ENCODE measurements around the gene ZBTB32. TPM values are rescaled to one million over a fixed set of nuclear protein-coding genes. Genes with fewer than 3 reads are reported as not detected.

The ZBTB32 gene
- polyA plus RNA-seq, 4 donors = 0.22 to 0.35 TPM; not detected in 2

- Histone ChIP-seq H3K27me3 (ENCODE audit: control insufficient read depth in 3 of 3, insufficient read depth in 3 of 3, low read length in 3 of 3) (peaks cover 0 to 6% (median 0%) of the 10 kb centered on the region in 3 donors), H3K36me3 (ENCODE audit: control insufficient read depth in 3 of 3, insufficient read depth in 2 of 3, low read depth in 1 of 3, low read length in 3 of 3) (peaks cover 0 to 10% (median 0%) of the 10 kb centered on the region in 3 donors), H3K4me1 (ENCODE audit: control insufficient read depth in 3 of 3, insufficient read depth in 2 of 3, low read depth in 1 of 3, low read length in 2 of 3) (peaks cover 0 to 25% (median 11%) of the 10 kb centered on the region in 3 donors), H3K4me3 (ENCODE audit: low read depth in 1 of 3, low read length in 3 of 3) (no peak overlapping the region), H3K27ac (ENCODE audit: low read depth in 1 of 3, low read length in 2 of 3) (no peak overlapping the region), H3K9me3 (ENCODE audit: control insufficient read depth in 2 of 2, insufficient read depth in 1 of 2, low read depth in 1 of 2, low read length in 1 of 2) (no peaks in the 10 kb centered on the region)
- 77 to 91% (median 84%) methylated on average over 6 to 7 of the region's 7 CpGs for WGBS, 3 donors
- no peak for DNase-seq
- FAIRE-seq = no peak
Observed at GRCh38 chr19:35715355-35715809, 11.0 kb downstream of the ZBTB32 start.

DNA sequence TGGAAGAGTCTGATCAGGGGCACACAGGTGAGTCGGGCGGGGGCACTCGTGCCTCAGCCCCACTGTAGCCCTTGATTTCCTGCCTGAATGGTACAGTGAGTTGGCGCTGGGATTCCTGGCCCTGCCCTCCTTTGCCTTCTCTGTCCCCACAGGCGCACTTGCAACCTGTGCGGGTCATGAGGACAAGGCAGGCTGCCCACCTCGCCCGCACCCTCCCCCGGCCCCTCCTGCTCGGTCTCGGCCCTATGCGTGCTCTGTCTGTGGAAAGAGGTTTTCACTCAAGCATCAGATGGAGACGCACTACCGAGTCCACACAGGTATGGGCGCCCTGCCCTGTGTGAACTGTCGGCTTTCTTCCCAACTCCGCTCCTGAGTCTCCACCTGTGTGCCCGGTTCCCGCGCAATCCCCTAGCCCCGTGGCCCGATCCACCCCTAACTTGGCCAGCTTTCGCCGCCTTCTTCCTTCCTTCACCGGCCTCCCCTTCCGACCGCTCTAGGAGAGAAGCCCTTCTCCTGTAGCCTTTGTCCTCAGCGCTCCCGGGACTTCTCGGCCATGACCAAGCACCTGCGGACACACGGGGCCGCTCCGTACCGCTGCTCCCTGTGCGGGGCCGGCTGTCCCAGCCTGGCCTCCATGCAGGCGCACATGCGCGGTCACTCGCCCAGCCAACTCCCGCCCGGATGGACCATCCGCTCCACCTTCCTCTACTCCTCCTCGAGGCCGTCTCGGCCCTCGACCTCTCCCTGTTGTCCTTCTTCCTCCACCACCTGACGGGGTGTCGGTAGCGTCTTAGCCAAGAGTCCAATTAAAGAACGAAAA, 11.8 kb downstream of the ZBTB32 start:
- Histone ChIP-seq H3K9me3 (ENCODE audit: control insufficient read depth in 2 of 2, insufficient read depth in 1 of 2, low read depth in 1 of 2, low read length in 1 of 2) (no peaks in the 10 kb centered on the region), H3K4me1 (ENCODE audit: control insufficient read depth in 3 of 3, insufficient read depth in 2 of 3, low read depth in 1 of 3, low read length in 2 of 3) (peaks cover 0 to 25% (median 11%) of the 10 kb centered on the region in 3 donors), H3K27ac (ENCODE audit: low read depth in 1 of 3, low read length in 2 of 3) (peak overlapping the region; percentile 82 to 94 (median 86)), H3K4me3 (ENCODE audit: low read depth in 1 of 3, low read length in 3 of 3) (peak overlapping the region; percentile 28 to 95 (median 93)), H3K27me3 (ENCODE audit: control insufficient read depth in 3 of 3, insufficient read depth in 3 of 3, low read length in 3 of 3) (peaks cover 0 to under 1% (median 0%) of the 10 kb centered on the region in 3 donors), H3K36me3 (ENCODE audit: control insufficient read depth in 3 of 3, insufficient read depth in 2 of 3, low read depth in 1 of 3, low read length in 3 of 3) (peaks cover 0 to 17% (median 4%) of the 10 kb centered on the region in 3 donors)
- peak in 1 of 2 donors; percentile 29 for DNase-seq
- no peak for FAIRE-seq
- 0 to 3% (median 2%) methylated on average over 44 to 52 of the region's 52 CpGs for WGBS, 3 donors

GRCh38 chr19:35716801-35717664, 12.7 kb downstream of the ZBTB32 start:
- peak overlapping the region; percentile 92 to 95 (median 93) for H3K4me3 ChIP-seq (ENCODE audit: low read depth in 1 of 3, low read length in 3 of 3)
- peak overlapping the region; percentile 82 to 94 (median 86) for H3K27ac ChIP-seq (ENCODE audit: low read depth in 1 of 3, low read length in 2 of 3)
- DNase-seq (peak; percentile 92 to 98), FAIRE-seq (no peak)
- H3K27me3 ChIP-seq (ENCODE audit: control insufficient read depth in 3 of 3, insufficient read depth in 3 of 3, low read length in 3 of 3) = no peaks in the 10 kb centered on the region
- H3K9me3 ChIP-seq (ENCODE audit: control insufficient read depth in 2 of 2, insufficient read depth in 1 of 2, low read depth in 1 of 2, low read length in 1 of 2) = no peaks in the 10 kb centered on the region
- 0% methylated on average over 55 to 77 of the region's 77 CpGs for WGBS, 3 donors
- peaks cover 2 to 25% (median 8%) of the 10 kb centered on the region in 3 donors for H3K36me3 ChIP-seq (ENCODE audit: control insufficient read depth in 3 of 3, insufficient read depth in 2 of 3, low read depth in 1 of 3, low read length in 3 of 3)
- peaks cover 0 to 25% (median 11%) of the 10 kb centered on the region in 3 donors for H3K4me1 ChIP-seq (ENCODE audit: control insufficient read depth in 3 of 3, insufficient read depth in 2 of 3, low read depth in 1 of 3, low read length in 2 of 3)

- peak in 1 of 2 donors; percentile 98 for DNase-seq
- peak within 1 kb of the TSS; percentile 92 to 95 (median 93) for H3K4me3 ChIP-seq (ENCODE audit: low read depth in 1 of 3, low read length in 3 of 3)
- peaks cover 7 to 33% (median 8%) of the 10 kb centered on the region in 3 donors for H3K36me3 ChIP-seq (ENCODE audit: control insufficient read depth in 3 of 3, insufficient read depth in 2 of 3, low read depth in 1 of 3, low read length in 3 of 3)
- FAIRE-seq = no peak
- no peaks in the 10 kb centered on the region for H3K27me3 ChIP-seq (ENCODE audit: control insufficient read depth in 3 of 3, insufficient read depth in 3 of 3, low read length in 3 of 3)
- H3K9me3 ChIP-seq (ENCODE audit: control insufficient read depth in 2 of 2, insufficient read depth in 1 of 2, low read depth in 1 of 2, low read length in 1 of 2) = no peaks in the 10 kb centered on the region
- peaks cover 0 to 25% (median 11%) of the 10 kb centered on the region in 3 donors for H3K4me1 ChIP-seq (ENCODE audit: control insufficient read depth in 3 of 3, insufficient read depth in 2 of 3, low read depth in 1 of 3, low read length in 2 of 3)
- WGBS, 3 donors = 0 to 1% (median 0%) methylated on average over 7 to 108 of the region's 109 CpGs
- H3K27ac ChIP-seq (ENCODE audit: low read depth in 1 of 3, low read length in 2 of 3) = peak within 1 kb of the TSS; percentile 82 to 94 (median 86)
Observed at GRCh38 chr19:35717665-35718344, 13.4 kb downstream of the ZBTB32 start, which contains the start of gene KMT2B. TSS of gene KMT2B (plus strand) at chr19:35718003. CDS start at chr19:35718019, 16 bp downstream.

- H3K4me3 ChIP-seq (ENCODE audit: low read depth in 1 of 3, low read length in 3 of 3) = peak overlapping the region; percentile 85 to 95 (median 92)
- no peaks in the 10 kb centered on the region for H3K27me3 ChIP-seq (ENCODE audit: control insufficient read depth in 3 of 3, insufficient read depth in 3 of 3, low read length in 3 of 3)
- DNase-seq = peak; percentile 38 to 51
- peak overlapping the region; percentile 38 to 66 (median 53) for H3K27ac ChIP-seq (ENCODE audit: low read depth in 1 of 3, low read length in 2 of 3)
- no peak for FAIRE-seq
- no peaks in the 10 kb centered on the region for H3K9me3 ChIP-seq (ENCODE audit: control insufficient read depth in 2 of 2, insufficient read depth in 1 of 2, low read depth in 1 of 2, low read length in 1 of 2)
- H3K4me1 ChIP-seq (ENCODE audit: control insufficient read depth in 3 of 3, insufficient read depth in 2 of 3, low read depth in 1 of 3, low read length in 2 of 3) = peaks cover 0 to 25% (median 11%) of the 10 kb centered on the region in 3 donors
- 1% methylated on average over 38 to 42 of the region's 42 CpGs for WGBS, 3 donors
- H3K36me3 ChIP-seq (ENCODE audit: control insufficient read depth in 3 of 3, insufficient read depth in 2 of 3, low read depth in 1 of 3, low read length in 3 of 3) = peaks cover 8 to 40% (median 9%) of the 10 kb centered on the region in 3 donors
Observed at GRCh38 chr19:35718345-35719041, 14.1 kb downstream of the ZBTB32 start.

DNA sequence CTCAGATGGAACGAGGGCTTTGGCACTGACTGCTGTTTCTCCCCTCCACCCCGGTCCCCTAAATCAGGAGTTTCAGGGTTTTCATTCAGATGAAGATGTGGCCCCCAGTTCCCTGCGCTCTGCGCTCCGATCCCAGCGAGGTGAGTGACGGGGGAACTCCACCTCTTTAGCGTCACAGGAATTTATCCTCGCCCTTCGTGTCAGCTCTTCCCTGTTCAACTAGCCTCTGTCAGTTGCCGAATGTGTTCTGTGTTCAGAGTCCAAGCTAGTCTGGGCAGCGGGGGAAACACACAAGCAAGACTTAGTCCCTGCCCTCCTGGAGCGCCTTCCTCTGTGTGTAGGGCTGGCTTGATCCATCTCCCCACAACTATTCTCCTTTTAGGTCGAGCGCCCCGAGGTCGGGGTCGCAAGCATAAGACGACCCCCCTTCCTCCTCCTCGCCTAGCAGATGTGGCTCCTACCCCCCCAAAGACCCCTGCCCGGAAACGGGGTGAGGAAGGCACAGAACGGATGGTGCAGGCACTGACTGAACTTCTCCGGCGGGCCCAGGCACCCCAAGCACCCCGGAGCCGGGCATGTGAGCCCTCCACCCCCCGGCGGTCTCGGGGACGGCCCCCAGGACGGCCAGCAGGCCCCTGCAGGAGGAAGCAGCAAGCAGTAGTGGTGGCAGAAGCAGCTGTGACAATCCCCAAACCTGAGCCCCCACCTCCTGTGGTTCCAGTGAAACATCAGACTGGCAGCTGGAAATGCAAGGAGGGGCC, 15.2 kb downstream of the ZBTB32 start:
- no peak for FAIRE-seq
- H3K4me1 ChIP-seq (ENCODE audit: control insufficient read depth in 3 of 3, insufficient read depth in 2 of 3, low read depth in 1 of 3, low read length in 2 of 3) = peaks cover 0 to 25% (median 11%) of the 10 kb centered on the region in 3 donors
- no peak overlapping the region for H3K27ac ChIP-seq (ENCODE audit: low read depth in 1 of 3, low read length in 2 of 3)
- H3K36me3 ChIP-seq (ENCODE audit: control insufficient read depth in 3 of 3, insufficient read depth in 2 of 3, low read depth in 1 of 3, low read length in 3 of 3) = peaks cover 10 to 51% (median 16%) of the 10 kb centered on the region in 3 donors
- DNase-seq = peak in 1 of 2 donors; percentile 16
- WGBS, 3 donors = 79 to 86% (median 83%) methylated on average over 32 of the region's 32 CpGs
- H3K4me3 ChIP-seq (ENCODE audit: low read depth in 1 of 3, low read length in 3 of 3) = peak overlapping the region in 2 of 3 donors; percentile 85 to 95
- no peaks in the 10 kb centered on the region for H3K27me3 ChIP-seq (ENCODE audit: control insufficient read depth in 3 of 3, insufficient read depth in 3 of 3, low read length in 3 of 3)
- H3K9me3 ChIP-seq (ENCODE audit: control insufficient read depth in 2 of 2, insufficient read depth in 1 of 2, low read depth in 1 of 2, low read length in 1 of 2) = no peaks in the 10 kb centered on the region

DNA sequence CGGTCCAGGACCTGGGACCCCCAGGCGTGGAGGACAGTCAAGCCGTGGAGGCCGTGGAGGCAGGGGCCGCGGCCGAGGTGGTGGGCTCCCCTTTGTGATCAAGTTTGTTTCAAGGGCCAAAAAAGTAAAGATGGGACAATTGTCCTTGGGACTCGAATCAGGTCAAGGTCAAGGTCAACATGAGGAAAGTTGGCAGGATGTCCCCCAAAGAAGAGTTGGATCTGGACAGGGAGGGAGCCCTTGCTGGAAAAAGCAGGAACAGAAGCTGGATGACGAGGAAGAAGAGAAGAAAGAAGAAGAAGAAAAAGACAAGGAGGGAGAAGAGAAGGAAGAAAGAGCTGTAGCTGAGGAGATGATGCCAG, 15.8 kb downstream of the ZBTB32 start:
- DNase-seq = no peak
- H3K4me1 ChIP-seq (ENCODE audit: control insufficient read depth in 3 of 3, insufficient read depth in 2 of 3, low read depth in 1 of 3, low read length in 2 of 3) = peaks cover 0 to 23% (median 11%) of the 10 kb centered on the region in 3 donors
- no peaks in the 10 kb centered on the region for H3K9me3 ChIP-seq (ENCODE audit: control insufficient read depth in 2 of 2, insufficient read depth in 1 of 2, low read depth in 1 of 2, low read length in 1 of 2)
- FAIRE-seq = no peak
- H3K27ac ChIP-seq (ENCODE audit: low read depth in 1 of 3, low read length in 2 of 3) = no peak overlapping the region
- peaks cover 14 to 56% (median 21%) of the 10 kb centered on the region in 3 donors for H3K36me3 ChIP-seq (ENCODE audit: control insufficient read depth in 3 of 3, insufficient read depth in 2 of 3, low read depth in 1 of 3, low read length in 3 of 3)
- no peak overlapping the region for H3K4me3 ChIP-seq (ENCODE audit: low read depth in 1 of 3, low read length in 3 of 3)
- WGBS, 3 donors = 90 to 92% (median 90%) methylated on average over 9 of the region's 9 CpGs
- H3K27me3 ChIP-seq (ENCODE audit: control insufficient read depth in 3 of 3, insufficient read depth in 3 of 3, low read length in 3 of 3) = no peaks in the 10 kb centered on the region

Data from small intestine (tissue), 7 donors.